A549 (cell line): ENCODE data around the gene RNGTT. TPM values are rescaled to one million over a fixed set of nuclear protein-coding genes. Genes with fewer than 3 reads are reported as not detected.

Experiments
- ATAC-seq, 2 experiments: fragments of 200-7000 bp in 1 of 2; fragments of >200 bp in 1 of 2; cut with Nextera tagmentation in 1 of 2; cut with Tn5 transposase in 1 of 2; 3 replicates each; pipeline versions ENCODE4 v1.8.0 to v1.9.1; 2018 to 2020; ENCODE audit warnings: mild to moderate bottlenecking in 1 of 2, moderate library complexity in 1 of 2
- CTCF ChIA-PET: fragments of 300-600 bp; sonication (Branson Sonifier 250); formaldehyde crosslinking; extraction: SDS; loops from one replicate; lab custom pipeline; 2021; ENCODE audit warnings: antibody characterized with exemption, inconsistent platforms; lab: Yijun Ruan, JAX
- POLR2A ChIA-PET: fragments of 350-600 bp; formaldehyde crosslinking; extraction: SDS; loops from one replicate; lab custom pipeline; 2021; ENCODE audit warnings: antibody characterized with exemption, inconsistent platforms; lab: Yijun Ruan, JAX
- DNase-seq, 2 experiments: peaks; one replicate each; pipeline versions ENCODE4 v3.0.0 to v3.0.0-alpha.2; 2011 to 2016; ENCODE audit warnings: low read depth in 1 of 2, low spot score in 1 of 2
- FAIRE-seq: peaks from 2 replicates; lab custom pipeline; 2011; peaks lifted over from hg19 to GRCh38; lab: Jason Lieb, UNC
- H3K27ac ChIP-seq, 2 experiments: fragments of >200 bp; sonication (Bioruptor Twin); formaldehyde crosslinking; 3 replicates each; pipeline ENCODE4 v1.5.1; 2016 to 2017
- H3K4me1 ChIP-seq: fragments of >200 bp; sonication (Bioruptor Twin); formaldehyde crosslinking; 3 replicates; pipeline ENCODE4 v1.6.1; 2016
- H3K4me2 ChIP-seq: fragments of >200 bp; sonication (Bioruptor Twin); formaldehyde crosslinking; 3 replicates; pipeline ENCODE4 v1.6.1; 2016
- H3K4me3 ChIP-seq: fragments of >200 bp; sonication (Bioruptor Twin); formaldehyde crosslinking; 3 replicates; pipeline ENCODE4 v1.5.1; 2016
- H3K9me3 ChIP-seq: fragments of >200 bp; sonication (Bioruptor Twin); formaldehyde crosslinking; 3 replicates; pipeline ENCODE4 v1.6.1; 2016
- ATOH8 ChIP-seq: fragments of 250-450 bp; sonication (Bioruptor Pico); IDR thresholded peaks from 2 replicates; pipeline ENCODE4 v1.5.0; 2020; ENCODE audit warnings: low read depth, mild to moderate bottlenecking, moderate library complexity
- BCL3 ChIP-seq: fragments of >200 bp; sonication (Bioruptor Twin); formaldehyde crosslinking; IDR thresholded peaks from 3 replicates; pipeline ENCODE4 v1.6.1; 2016
- BHLHE40 ChIP-seq: IDR thresholded peaks from 2 replicates; pipeline ENCODE4 v1.6.1; 2012; ENCODE audit warnings: low read depth, low read length, inconsistent platforms
- CEBPB ChIP-seq, 2 experiments: fragments of >200 bp in 1 of 2; sonication (Bioruptor Twin) in 1 of 2; formaldehyde crosslinking in 1 of 2; IDR thresholded peaks; 2 replicates each; pipeline ENCODE4 v1.6.1; 2012 to 2016
- CHD2 ChIP-seq: fragments of 150-350 bp; IDR thresholded peaks from 2 replicates; pipeline ENCODE4 v1.6.1; 2014; ENCODE audit warnings: low read length; ENCODE audit not compliant: partially characterized antibody
- EHF ChIP-seq: fragments of 250-450 bp; sonication (Bioruptor Pico); IDR thresholded peaks from 2 replicates; pipeline ENCODE4 v1.5.0; 2020; ENCODE audit warnings: mild to moderate bottlenecking
- EP300 ChIP-seq, 2 experiments: fragments of >200 bp; sonication (Bioruptor Twin); formaldehyde crosslinking; IDR thresholded peaks; 2 replicates in 1 of 2; 3 replicates in 1 of 2; pipeline ENCODE4 v1.6.1; 2016 to 2017
- ESRRA ChIP-seq: fragments of 150-350 bp; IDR thresholded peaks from 2 replicates; pipeline ENCODE4 v1.6.1; 2014; ENCODE audit warnings: mild to moderate bottlenecking, low read length, borderline replicate concordance
- FOSB ChIP-seq: fragments of 250-450 bp; sonication (Bioruptor Pico); IDR thresholded peaks from 2 replicates; pipeline ENCODE4 v1.5.0; 2020; ENCODE audit warnings: mild to moderate bottlenecking, moderate library complexity
- FOSL2 ChIP-seq, 2 experiments: fragments of 450-650 bp in 1 of 2; fragments of >200 bp in 1 of 2; sonication (Bioruptor Twin) in 1 of 2; formaldehyde crosslinking; IDR thresholded peaks; 2 replicates each; pipeline versions ENCODE4 v1.5.0 to v1.6.1; 2016 to 2020; ENCODE audit warnings: mild to moderate bottlenecking in 1 of 2, moderate library complexity in 1 of 2
- FOXS1 ChIP-seq: fragments of 250-450 bp; sonication (Bioruptor Pico); IDR thresholded peaks from 2 replicates; pipeline ENCODE4 v1.5.0; 2020; ENCODE audit warnings: mild to moderate bottlenecking, moderate library complexity
- JUN ChIP-seq, 2 experiments: fragments of >200 bp; sonication (Bioruptor Twin); formaldehyde crosslinking; IDR thresholded peaks; 2 replicates in 1 of 2; 3 replicates in 1 of 2; pipeline ENCODE4 v1.6.1; 2016 to 2017
- JUNB ChIP-seq: fragments of >200 bp; sonication (Bioruptor Twin); formaldehyde crosslinking; IDR thresholded peaks from 2 replicates; pipeline ENCODE4 v1.6.1; 2016
- KDM1A ChIP-seq: fragments of 200-600 bp; sonication (generic); IDR thresholded peaks from 2 replicates; pipeline ENCODE4 v1.6.1; 2016; ENCODE audit warnings: low read depth, mild to moderate bottlenecking
- KDM5A ChIP-seq: fragments of 200-600 bp; sonication (generic); IDR thresholded peaks from 2 replicates; pipeline ENCODE4 v1.6.1; 2016; ENCODE audit warnings: antibody characterized with exemption, mild to moderate bottlenecking
- MAX ChIP-seq: IDR thresholded peaks from 2 replicates; pipeline ENCODE4 v1.6.1; 2012
- MAZ ChIP-seq: fragments of 150-350 bp; IDR thresholded peaks from 2 replicates; pipeline ENCODE4 v1.6.1; 2014; ENCODE audit warnings: antibody characterized with exemption, low read depth, low read length, borderline replicate concordance
- MYC ChIP-seq: IDR thresholded peaks from 2 replicates; pipeline ENCODE4 v1.6.1; 2012; ENCODE audit warnings: mild to moderate bottlenecking, inconsistent platforms, low read length, improper control_type of control experiment, borderline replicate concordance
- NFE2L2 ChIP-seq: fragments of 150-350 bp; conservative IDR thresholded peaks from 2 replicates; pipeline ENCODE4 v1.6.1; 2014; ENCODE audit warnings: low read length
- PHF8 ChIP-seq: fragments of 200-600 bp; sonication (generic); IDR thresholded peaks from 2 replicates; pipeline ENCODE4 v1.6.1; 2016; ENCODE audit warnings: low read depth, mild to moderate bottlenecking, antibody characterized with exemption, moderate library complexity, borderline replicate concordance
- POLR2A ChIP-seq: IDR thresholded peaks from 2 replicates; pipeline ENCODE4 v1.6.1; 2012; ENCODE audit warnings: mild to moderate bottlenecking, low read length
- RARB ChIP-seq: fragments of 250-450 bp; sonication (Bioruptor Pico); IDR thresholded peaks from 2 replicates; pipeline ENCODE4 v1.8.0; 2021; ENCODE audit warnings: mild to moderate bottlenecking, moderate library complexity
- SMC3 ChIP-seq: fragments of >200 bp; sonication (Bioruptor Twin); formaldehyde crosslinking; IDR thresholded peaks from 3 replicates; pipeline ENCODE4 v1.6.1; 2018; ENCODE audit warnings: inconsistent platforms
- SREBF2 ChIP-seq: fragments of 450-650 bp; IDR thresholded peaks from 2 replicates; pipeline ENCODE4 v1.6.1; 2014; ENCODE audit warnings: mild to moderate bottlenecking, moderate library complexity
- ZC3H11A ChIP-seq: fragments of 450-650 bp; IDR thresholded peaks from 2 replicates; pipeline ENCODE4 v1.6.1; 2014; ENCODE audit warnings: antibody characterized with exemption, mild to moderate bottlenecking
- ZFP36 ChIP-seq: fragments of 450-650 bp; IDR thresholded peaks from 2 replicates; pipeline ENCODE4 v1.6.1; 2014; ENCODE audit warnings: borderline replicate concordance; ENCODE audit not compliant: partially characterized antibody
- WGBS: methylation state at CpG from one replicate; pipeline ENCODE4 v1.1.6; 2017; ENCODE audit errors: missing lambda C conversion rate; 5-methylcytosine and 5-hydroxymethylcytosine counted together
- polyA minus RNA-seq: library from RNA; depleted of rRNA, polyadenylated mRNA; stranded (reverse); fragments of >200 nt; gene quantifications from 2 replicates; pipeline ENCODE4 v1.2.3, GENCODE V29; 2011; rRNA and poly(A)+ RNA removed
- polyA plus RNA-seq, 4 experiments: library from polyadenylated mRNA; depleted of rRNA in 3 of 4; stranded (reverse); fragments of >200 nt; fragmentation: RNase III in 1 of 4; extraction: RNeasy Plus Mini Kit Qiagen cat#74134 plus additional on column Dnase treatment in 1 of 4; gene quantifications; 2 replicates in 3 of 4; 3 replicates in 1 of 4; pipeline ENCODE4 v1.2.3, GENCODE V29; 2011 to 2017
- TF ChIP-seq, protein P1 (sequence below): fragments of 450-650 bp; IDR thresholded peaks from 2 replicates; pipeline ENCODE4 v1.6.1; 2014; ENCODE audit warnings: antibody characterized with exemption
- TF ChIP-seq, protein P2 (sequence below): IDR thresholded peaks from 2 replicates; pipeline ENCODE4 v1.6.1; 2012
- TF ChIP-seq, protein P3 (sequence below): fragments of >200 bp; sonication (Bioruptor Twin); formaldehyde crosslinking; IDR thresholded peaks from 2 replicates; pipeline ENCODE4 v1.6.1; 2016
- TF ChIP-seq, protein P4 (sequence below): fragments of >200 bp; sonication (Bioruptor Twin); formaldehyde crosslinking; IDR thresholded peaks from 3 replicates; pipeline ENCODE4 v1.5.1; 2016

The RNGTT gene
- polyA plus RNA-seq (2011; rRNA removed) = 12.8 and 15.0 TPM in 2 replicates
- 2.5 TPM in 2 replicates for polyA plus RNA-seq (2012; cell fraction: cytosol; rRNA removed)
- polyA plus RNA-seq (2012; cell fraction: nucleus; rRNA removed) = 2.1 and 3.5 TPM in 2 replicates
- polyA plus RNA-seq (2017; fragmentation: RNase III; extraction: RNeasy Plus Mini Kit Qiagen cat#74134 plus additional on column Dnase treatment) = 11.1 to 12.4 TPM (median 11.6 TPM) in 3 replicates
- 6.2 and 6.8 TPM in 2 replicates for polyA minus RNA-seq

DNA sequence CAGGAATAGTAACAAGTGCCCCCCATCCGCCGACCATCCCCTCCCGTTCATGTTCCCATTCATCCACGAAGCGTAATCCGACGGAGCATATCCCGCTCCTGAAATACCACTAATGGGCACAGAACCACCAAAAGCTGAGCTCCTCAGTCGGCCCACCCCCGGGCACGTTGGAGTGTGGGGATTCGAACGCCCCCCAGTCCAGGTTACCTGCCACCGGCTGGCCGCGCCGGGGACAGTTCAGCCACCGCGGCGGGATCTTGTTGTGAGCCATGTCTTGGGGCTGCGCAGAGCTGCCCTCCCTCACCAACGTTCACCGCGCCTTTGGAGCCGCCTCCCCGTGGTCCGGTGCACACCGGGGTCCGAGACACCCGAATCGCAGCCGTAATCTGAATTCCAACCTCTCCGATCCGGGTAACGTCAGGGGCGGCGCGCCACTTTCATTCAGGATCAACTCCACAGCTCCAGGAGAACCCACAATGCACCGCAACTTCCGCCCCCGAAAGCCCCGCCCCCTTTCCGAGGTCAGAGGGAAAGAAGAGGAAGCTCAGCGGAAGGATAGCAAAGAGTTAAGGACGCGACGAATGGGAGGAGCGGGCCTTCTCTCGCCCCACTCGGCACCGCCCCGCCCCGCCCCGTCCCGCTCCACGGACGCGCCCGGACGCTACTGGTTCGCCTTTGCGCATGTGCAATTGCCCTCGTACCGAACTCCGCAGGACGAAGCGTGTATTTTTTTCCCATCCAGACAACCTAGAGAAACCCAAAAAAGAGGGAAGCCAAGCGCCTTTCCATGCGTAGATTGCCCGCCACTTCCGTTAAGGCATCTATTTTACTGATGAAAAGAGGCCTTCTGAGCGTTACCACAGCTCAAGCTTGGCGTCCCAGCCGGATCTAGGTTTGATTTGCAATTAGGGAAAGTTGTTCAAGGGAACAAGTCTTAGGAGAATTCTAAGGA lies at the start of gene RNGTT:
Gene RNGTT (minus strand): TSS at position 480 of the 952 bp plus-strand sequence. CDS start 209 bp downstream, at position 271.
- Histone ChIP-seq H3K9me3 (peaks cover 4% of the 10 kb centered on the region; the same call in 1 of the 3 replicates), H3K4me3 (peak within 1 kb of the TSS; percentile 78), H3K4me2 (peak within 1 kb of the TSS; percentile 87), H3K4me1 (0 out of 3 replicates have a peak, but pooled peaks cover 8% of the 10 kb centered on the region), H3K27ac (peak within 1 kb of the TSS; percentile 87 to 95)
- under 1% methylated on average over 21 of the region's 74 CpGs for WGBS
- 0 out of 2 replicates have a peak, but pooled peaks have one; percentile 40 for TF ChIP-seq KDM5A
- TF ChIP-seq, protein P1, sequence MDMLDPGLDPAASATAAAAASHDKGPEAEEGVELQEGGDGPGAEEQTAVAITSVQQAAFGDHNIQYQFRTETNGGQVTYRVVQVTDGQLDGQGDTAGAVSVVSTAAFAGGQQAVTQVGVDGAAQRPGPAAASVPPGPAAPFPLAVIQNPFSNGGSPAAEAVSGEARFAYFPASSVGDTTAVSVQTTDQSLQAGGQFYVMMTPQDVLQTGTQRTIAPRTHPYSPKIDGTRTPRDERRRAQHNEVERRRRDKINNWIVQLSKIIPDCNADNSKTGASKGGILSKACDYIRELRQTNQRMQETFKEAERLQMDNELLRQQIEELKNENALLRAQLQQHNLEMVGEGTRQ = no peak
- TF ChIP-seq MYC = no peak
- peak; percentile 39; a peak in 2 of 5 replicates for TF ChIP-seq JUN (IDR thresholded peaks at IDR 0.05)
- no peak for TF ChIP-seq CEBPB (IDR thresholded peaks at IDR 0.05)
- no peak for TF ChIP-seq FOSL2 (IDR thresholded peaks at IDR 0.05)
- TF ChIP-seq FOSL2 (CRISPR knock-in tag; IDR thresholded peaks at IDR 0.05) = no peak
- no peak for TF ChIP-seq NFE2L2
- no peak for TF ChIP-seq ATOH8
- TF ChIP-seq FOXS1 (CRISPR knock-in tag) = no peak
- TF ChIP-seq EHF (CRISPR knock-in tag) = no peak
- TF ChIP-seq MAX = peak; percentile 29; the same call in 1 of the 2 replicates
- peak; percentile 29; the same call in 1 of the 2 replicates for TF ChIP-seq PHF8
- TF ChIP-seq SREBF2 = no peak
- peak; percentile 54 for TF ChIP-seq POLR2A
- TF ChIP-seq ZFP36 = no peak
- TF ChIP-seq MAZ = no peak
- TF ChIP-seq CHD2 = no peak
- no peak for TF ChIP-seq ESRRA
- TF ChIP-seq BCL3 = peak; percentile 62; the same call in 1 of the 3 replicates
- no peak for TF ChIP-seq FOSB (CRISPR knock-in tag)
- POLR2A ChIA-PET = interaction anchor here (0.5 to 1.6 kb wide), 9 partner anchors 9 to 184 kb away, joined by 3 to 9 read pairs (median 3); partner anchors contain the start of gene PNRC1
- peak; percentile 86 to 95 for DNase-seq
- CTCF ChIA-PET = interaction anchor here (0.6 to 3.3 kb wide), 3 partner anchors 11 to 440 kb away, joined by 4 to 12 read pairs (median 4); no protein-coding TSS in a partner anchor
- peak; percentile 100 for ATAC-seq
- no peak for FAIRE-seq

DNA sequence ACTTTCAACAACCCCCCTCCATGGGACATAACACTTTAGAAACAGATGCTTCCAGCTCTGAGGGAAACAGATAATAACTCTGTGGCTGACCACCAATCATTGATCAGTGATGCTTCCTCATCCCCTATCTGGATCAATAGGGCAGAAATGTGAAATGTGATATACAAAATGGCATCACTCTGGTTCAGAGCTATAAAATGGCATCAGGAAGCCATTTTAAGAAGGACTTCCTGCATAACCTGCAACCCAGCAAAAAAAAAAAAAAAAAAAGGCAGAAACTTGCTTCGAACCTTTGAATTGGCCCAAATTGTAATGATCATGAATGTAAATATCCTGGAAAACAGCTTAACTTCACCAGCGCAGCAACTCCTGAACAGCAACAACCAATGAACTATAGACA lies 48.0 kb upstream of the RNGTT start:
- Histone ChIP-seq H3K27ac (no peak overlapping the region), H3K9me3 (no peaks in the 10 kb centered on the region), H3K4me1 (peaks cover 11% of the 10 kb centered on the region; the same call in 1 of the 3 replicates), H3K4me2 (no peak overlapping the region), H3K4me3 (no peak overlapping the region)
- CTCF ChIA-PET = interaction anchor here (1.7 kb wide), 1 partner anchor 29 kb away, joined by 6 read pairs; no protein-coding TSS in a partner anchor
- FAIRE-seq (no peak), ATAC-seq (no peak), DNase-seq (no peak)
- 95% methylated on average over 2 of the region's 2 CpGs for WGBS
- POLR2A ChIA-PET = interaction anchor here (1.1 kb wide), 1 partner anchor 12 kb away, joined by 7 read pairs; no protein-coding TSS in a partner anchor
- TF ChIP-seq SMC3 (no peak), KDM5A (no peak), JUNB (no peak), EP300 (IDR thresholded peaks at IDR 0.05) (no peak), EHF (CRISPR knock-in tag) (no peak), BHLHE40 (no peak), ZC3H11A (no peak), KDM1A (no peak), RARB (CRISPR knock-in tag) (no peak)
- TF ChIP-seq, protein P2, sequence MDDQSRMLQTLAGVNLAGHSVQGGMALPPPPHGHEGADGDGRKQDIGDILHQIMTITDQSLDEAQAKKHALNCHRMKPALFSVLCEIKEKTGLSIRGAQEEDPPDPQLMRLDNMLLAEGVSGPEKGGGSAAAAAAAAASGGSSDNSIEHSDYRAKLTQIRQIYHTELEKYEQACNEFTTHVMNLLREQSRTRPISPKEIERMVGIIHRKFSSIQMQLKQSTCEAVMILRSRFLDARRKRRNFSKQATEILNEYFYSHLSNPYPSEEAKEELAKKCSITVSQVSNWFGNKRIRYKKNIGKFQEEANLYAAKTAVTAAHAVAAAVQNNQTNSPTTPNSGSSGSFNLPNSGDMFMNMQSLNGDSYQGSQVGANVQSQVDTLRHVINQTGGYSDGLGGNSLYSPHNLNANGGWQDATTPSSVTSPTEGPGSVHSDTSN = no peak
- TF ChIP-seq, protein P3, sequence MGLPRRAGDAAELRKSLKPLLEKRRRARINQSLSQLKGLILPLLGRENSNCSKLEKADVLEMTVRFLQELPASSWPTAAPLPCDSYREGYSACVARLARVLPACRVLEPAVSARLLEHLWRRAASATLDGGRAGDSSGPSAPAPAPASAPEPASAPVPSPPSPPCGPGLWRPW = no peak
- TF ChIP-seq, protein P4, sequence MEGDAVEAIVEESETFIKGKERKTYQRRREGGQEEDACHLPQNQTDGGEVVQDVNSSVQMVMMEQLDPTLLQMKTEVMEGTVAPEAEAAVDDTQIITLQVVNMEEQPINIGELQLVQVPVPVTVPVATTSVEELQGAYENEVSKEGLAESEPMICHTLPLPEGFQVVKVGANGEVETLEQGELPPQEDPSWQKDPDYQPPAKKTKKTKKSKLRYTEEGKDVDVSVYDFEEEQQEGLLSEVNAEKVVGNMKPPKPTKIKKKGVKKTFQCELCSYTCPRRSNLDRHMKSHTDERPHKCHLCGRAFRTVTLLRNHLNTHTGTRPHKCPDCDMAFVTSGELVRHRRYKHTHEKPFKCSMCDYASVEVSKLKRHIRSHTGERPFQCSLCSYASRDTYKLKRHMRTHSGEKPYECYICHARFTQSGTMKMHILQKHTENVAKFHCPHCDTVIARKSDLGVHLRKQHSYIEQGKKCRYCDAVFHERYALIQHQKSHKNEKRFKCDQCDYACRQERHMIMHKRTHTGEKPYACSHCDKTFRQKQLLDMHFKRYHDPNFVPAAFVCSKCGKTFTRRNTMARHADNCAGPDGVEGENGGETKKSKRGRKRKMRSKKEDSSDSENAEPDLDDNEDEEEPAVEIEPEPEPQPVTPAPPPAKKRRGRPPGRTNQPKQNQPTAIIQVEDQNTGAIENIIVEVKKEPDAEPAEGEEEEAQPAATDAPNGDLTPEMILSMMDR = no peak
